ENCODE results near the gene SCP2. TPM values are rescaled to one million over a fixed set of nuclear protein-coding genes. Genes with fewer than 3 reads are reported as not detected.

Gene SCP2
- total RNA-seq, 1 experiment from 2014 or later = 97.5 TPM

DNA sequence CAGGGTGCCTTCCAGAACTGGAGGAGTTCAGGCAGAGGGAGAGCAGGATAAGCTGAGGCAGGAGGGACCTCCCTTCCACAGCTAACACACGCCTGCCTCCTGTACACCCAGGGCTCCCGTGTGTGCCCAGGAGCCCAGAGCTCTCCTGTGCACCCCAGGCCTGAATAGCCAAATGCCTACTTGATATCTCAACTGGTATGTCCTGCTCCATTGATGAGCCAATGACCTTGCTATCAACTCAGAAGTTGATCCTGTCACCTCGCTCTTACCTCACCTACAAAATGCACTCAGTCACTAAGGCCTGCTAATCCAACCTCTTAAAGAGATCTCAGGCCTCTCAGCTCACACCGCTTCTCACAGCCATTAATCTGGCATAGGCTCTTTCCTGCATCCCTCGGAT is 12.6 kb upstream of the SCP2 start:
- H3K36me3 ChIP-seq (ENCODE audit: low read depth, low read length) = no peaks in the 10 kb centered on the region
- DNase-seq (no peak), ATAC-seq (no peak)
- peaks cover 1% of the 10 kb centered on the region for H3F3A ChIP-seq (ENCODE audit: low read length, unreplicated experiment)
- H3K9me3 ChIP-seq (ENCODE audit: low read length) = no peaks in the 10 kb centered on the region
- H3K27me3 ChIP-seq (ENCODE audit: low read length) = no peaks in the 10 kb centered on the region
- POLR2A ChIA-PET (ENCODE audit: unreplicated experiment) = no interaction called here
- TF ChIP-seq EZH2 (IDR thresholded peaks at IDR 0.05; ENCODE audit: low read length, unreplicated experiment) (no peak), EZH2phosphoT487 (IDR thresholded peaks at IDR 0.05; ENCODE audit: borderline replicate concordance, low read length) (no peak)
- TF ChIP-seq, protein P1, sequence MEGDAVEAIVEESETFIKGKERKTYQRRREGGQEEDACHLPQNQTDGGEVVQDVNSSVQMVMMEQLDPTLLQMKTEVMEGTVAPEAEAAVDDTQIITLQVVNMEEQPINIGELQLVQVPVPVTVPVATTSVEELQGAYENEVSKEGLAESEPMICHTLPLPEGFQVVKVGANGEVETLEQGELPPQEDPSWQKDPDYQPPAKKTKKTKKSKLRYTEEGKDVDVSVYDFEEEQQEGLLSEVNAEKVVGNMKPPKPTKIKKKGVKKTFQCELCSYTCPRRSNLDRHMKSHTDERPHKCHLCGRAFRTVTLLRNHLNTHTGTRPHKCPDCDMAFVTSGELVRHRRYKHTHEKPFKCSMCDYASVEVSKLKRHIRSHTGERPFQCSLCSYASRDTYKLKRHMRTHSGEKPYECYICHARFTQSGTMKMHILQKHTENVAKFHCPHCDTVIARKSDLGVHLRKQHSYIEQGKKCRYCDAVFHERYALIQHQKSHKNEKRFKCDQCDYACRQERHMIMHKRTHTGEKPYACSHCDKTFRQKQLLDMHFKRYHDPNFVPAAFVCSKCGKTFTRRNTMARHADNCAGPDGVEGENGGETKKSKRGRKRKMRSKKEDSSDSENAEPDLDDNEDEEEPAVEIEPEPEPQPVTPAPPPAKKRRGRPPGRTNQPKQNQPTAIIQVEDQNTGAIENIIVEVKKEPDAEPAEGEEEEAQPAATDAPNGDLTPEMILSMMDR (conservative IDR thresholded peaks at IDR 0.05; ENCODE audit: low read depth, low read length) = no peak
- no peak overlapping the region for H3K9ac ChIP-seq (ENCODE audit: low read length)
- H3K79me2 ChIP-seq (ENCODE audit: low read length) = peaks cover 32% of the 10 kb centered on the region
- H3K4me3 ChIP-seq (ENCODE audit: low read length) = no peak overlapping the region
- H3K4me1 ChIP-seq (ENCODE audit: insufficient read depth, low read length) = peaks cover 9% of the 10 kb centered on the region
- H4K20me1 ChIP-seq (ENCODE audit: low read length) = no peaks in the 10 kb centered on the region
- intact Hi-C loops (cut with micrococcal nuclease) = no loop called here
- H3K27ac ChIP-seq (ENCODE audit: low read length) = no peak overlapping the region
- H3K4me2 ChIP-seq (ENCODE audit: low read length) = no peak overlapping the region
- BruUV-seq (replicated peaks) = no TSS peak
- H3K9me2 ChIP-seq (replicated peaks; ENCODE audit: low read length) = no peaks in the 10 kb centered on the region
- CTCF ChIA-PET = no interaction called here
- no peak overlapping the region for H2AFZ ChIP-seq (ENCODE audit: low read length)

DNA sequence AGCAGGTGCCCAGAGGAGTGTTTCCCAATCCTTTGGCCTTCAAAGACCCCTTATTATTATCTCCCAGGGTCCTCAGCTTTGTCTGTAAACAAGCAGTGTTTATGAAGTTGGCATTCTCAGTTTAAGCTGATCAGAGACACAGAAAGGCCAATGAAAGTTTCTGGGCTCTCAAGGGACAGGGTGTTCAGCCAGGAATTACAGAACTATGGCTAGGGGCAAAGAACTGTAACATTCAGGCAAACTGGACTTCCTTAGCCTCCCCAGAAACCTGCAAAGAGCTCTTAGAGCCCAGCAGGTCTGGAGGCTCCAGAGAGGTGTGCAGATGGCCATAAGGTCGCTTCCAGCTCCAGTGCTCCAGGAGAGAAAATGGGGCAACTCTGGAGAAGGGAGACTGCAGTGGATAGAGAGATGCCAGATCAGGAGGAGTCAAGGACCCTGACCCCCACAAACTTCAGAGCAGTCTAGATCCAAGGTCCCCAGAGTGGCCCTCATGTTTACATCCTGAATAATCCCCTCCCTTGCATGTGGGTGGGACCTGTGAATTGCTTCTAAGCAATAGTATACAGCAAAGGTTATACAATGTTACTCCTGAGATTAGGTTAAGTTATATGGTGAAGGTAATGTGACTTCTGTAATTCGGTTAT is 11.7 kb upstream of the SCP2 start:
- H2AFZ ChIP-seq (ENCODE audit: low read length) = no peak overlapping the region
- peaks cover 17% of the 10 kb centered on the region for H3K4me1 ChIP-seq (ENCODE audit: insufficient read depth, low read length)
- no peaks in the 10 kb centered on the region for H4K20me1 ChIP-seq (ENCODE audit: low read length)
- H3F3A ChIP-seq (ENCODE audit: low read length, unreplicated experiment) = peaks cover 5% of the 10 kb centered on the region
- ATAC-seq (no peak), DNase-seq (no peak)
- H3K9me2 ChIP-seq (replicated peaks; ENCODE audit: low read length) = no peaks in the 10 kb centered on the region
- ChIA-PET CTCF (no interaction called here), POLR2A (ENCODE audit: unreplicated experiment) (no interaction called here)
- no peak overlapping the region for H3K4me3 ChIP-seq (ENCODE audit: low read length)
- intact Hi-C loops (cut with micrococcal nuclease) = no loop called here
- H3K27ac ChIP-seq (ENCODE audit: low read length) = no peak overlapping the region
- no peaks in the 10 kb centered on the region for H3K9me3 ChIP-seq (ENCODE audit: low read length)
- no peak overlapping the region for H3K9ac ChIP-seq (ENCODE audit: low read length)
- H3K36me3 ChIP-seq (ENCODE audit: low read depth, low read length) = no peaks in the 10 kb centered on the region
- no peaks in the 10 kb centered on the region for H3K27me3 ChIP-seq (ENCODE audit: low read length)
- H3K79me2 ChIP-seq (ENCODE audit: low read length) = peaks cover 41% of the 10 kb centered on the region
- no peak overlapping the region for H3K4me2 ChIP-seq (ENCODE audit: low read length)
- TF ChIP-seq EZH2phosphoT487 (IDR thresholded peaks at IDR 0.05; ENCODE audit: borderline replicate concordance, low read length) = no peak
- TF ChIP-seq, protein P1 (conservative IDR thresholded peaks at IDR 0.05; ENCODE audit: low read depth, low read length) = no peak
- no peak for TF ChIP-seq EZH2 (IDR thresholded peaks at IDR 0.05; ENCODE audit: low read length, unreplicated experiment)
- no TSS peak for BruUV-seq (replicated peaks)

DNA sequence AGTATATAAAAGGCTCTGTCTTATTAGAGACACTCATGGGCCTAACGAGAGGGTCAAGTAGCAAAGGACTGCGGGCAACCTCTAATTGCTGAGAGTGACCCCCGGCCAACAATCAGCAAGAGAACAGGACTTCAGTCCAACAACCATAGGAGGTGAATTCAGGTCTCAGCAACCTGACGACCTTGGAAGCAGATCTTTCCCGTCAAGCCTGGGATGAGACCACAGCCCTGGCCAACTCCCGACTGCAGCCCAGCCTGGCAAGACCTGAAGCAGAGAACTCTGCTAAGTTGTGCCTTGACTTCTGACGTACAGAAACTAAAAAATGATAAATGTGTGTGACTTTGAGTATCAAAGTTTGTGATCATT is 11.2 kb upstream of the SCP2 start:
- Histone ChIP-seq H3K9me3 (ENCODE audit: low read length) (no peaks in the 10 kb centered on the region), H2AFZ (ENCODE audit: low read length) (no peak overlapping the region), H3F3A (ENCODE audit: low read length, unreplicated experiment) (peaks cover 5% of the 10 kb centered on the region), H3K4me1 (ENCODE audit: insufficient read depth, low read length) (peaks cover 22% of the 10 kb centered on the region), H3K9ac (ENCODE audit: low read length) (no peak overlapping the region), H4K20me1 (ENCODE audit: low read length) (no peaks in the 10 kb centered on the region), H3K36me3 (ENCODE audit: low read depth, low read length) (no peaks in the 10 kb centered on the region), H3K27me3 (ENCODE audit: low read length) (no peaks in the 10 kb centered on the region), H3K27ac (ENCODE audit: low read length) (no peak overlapping the region), H3K9me2 (replicated peaks; ENCODE audit: low read length) (no peaks in the 10 kb centered on the region), H3K4me2 (ENCODE audit: low read length) (no peak overlapping the region), H3K79me2 (ENCODE audit: low read length) (peaks cover 46% of the 10 kb centered on the region), H3K4me3 (ENCODE audit: low read length) (no peak overlapping the region)
- intact Hi-C loops (cut with micrococcal nuclease) = no loop called here
- no peak for TF ChIP-seq EZH2 (IDR thresholded peaks at IDR 0.05; ENCODE audit: low read length, unreplicated experiment)
- TF ChIP-seq, protein P1 (conservative IDR thresholded peaks at IDR 0.05; ENCODE audit: low read depth, low read length) = no peak
- TF ChIP-seq EZH2phosphoT487 (IDR thresholded peaks at IDR 0.05; ENCODE audit: borderline replicate concordance, low read length) = no peak
- DNase-seq (no peak), ATAC-seq (no peak)
- POLR2A ChIA-PET (ENCODE audit: unreplicated experiment) = no interaction called here
- no TSS peak for BruUV-seq (replicated peaks)
- CTCF ChIA-PET = no interaction called here

Measured in PC-3 (cell line).